RCC 7860 (cell line): ENCODE results near the gene GMPS.
"Not testable (repeated sequence)": the region's sequence is repeated elsewhere in the genome, so short reads cannot be mapped to it uniquely, and the experiment has no call there.

Source experiments
- DNase-seq: peaks from one replicate; pipeline ENCODE4 v3.0.0-alpha.2; 2015; ENCODE audit warnings: low spot score
- FAIRE-seq: peaks from 2 replicates; lab custom pipeline; 2012; peaks lifted over from hg19 to GRCh38; lab: Jason Lieb, UNC

Gene GMPS

DNA sequence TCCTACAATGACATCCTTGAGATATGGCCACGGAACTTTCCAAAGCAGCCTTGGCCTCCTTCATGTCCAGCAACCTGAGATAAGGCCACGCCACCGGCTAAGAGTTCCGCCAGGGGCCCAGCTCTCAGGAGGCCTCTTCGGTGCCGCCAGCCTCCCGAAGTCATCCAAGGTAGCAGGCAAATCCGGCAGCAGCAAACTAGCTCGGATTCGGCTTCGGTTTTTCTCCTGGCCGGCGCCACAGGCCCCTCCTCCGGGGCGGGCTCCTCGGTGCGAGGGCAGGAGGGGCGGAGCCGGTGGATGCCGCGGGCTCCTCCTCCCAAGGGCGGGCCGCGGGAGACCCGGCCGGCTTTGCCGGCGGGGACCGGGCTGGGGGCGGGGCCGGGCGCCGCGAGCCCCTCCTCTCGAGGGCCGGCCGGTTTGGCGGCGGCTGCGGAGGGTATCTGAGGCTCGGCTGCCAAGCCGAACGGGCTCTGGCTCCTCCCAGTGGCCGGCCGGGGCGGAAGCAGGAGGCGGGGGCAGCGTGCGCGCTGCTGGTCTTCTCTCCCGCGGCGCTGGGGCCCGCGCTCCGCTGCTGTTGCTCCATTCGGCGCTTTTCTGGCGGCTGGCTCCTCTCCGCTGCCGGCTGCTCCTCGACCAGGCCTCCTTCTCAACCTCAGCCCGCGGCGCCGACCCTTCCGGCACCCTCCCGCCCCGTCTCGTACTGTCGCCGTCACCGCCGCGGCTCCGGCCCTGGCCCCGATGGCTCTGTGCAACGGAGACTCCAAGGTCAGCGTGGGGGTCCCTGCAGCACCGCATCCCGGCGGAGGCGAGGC lies at the start of gene GMPS:
TSS of gene GMPS (plus strand) at position 518 of the 812 bp plus-strand sequence. CDS start at position 739, 221 bp downstream.
- FAIRE-seq = no peak

DNA sequence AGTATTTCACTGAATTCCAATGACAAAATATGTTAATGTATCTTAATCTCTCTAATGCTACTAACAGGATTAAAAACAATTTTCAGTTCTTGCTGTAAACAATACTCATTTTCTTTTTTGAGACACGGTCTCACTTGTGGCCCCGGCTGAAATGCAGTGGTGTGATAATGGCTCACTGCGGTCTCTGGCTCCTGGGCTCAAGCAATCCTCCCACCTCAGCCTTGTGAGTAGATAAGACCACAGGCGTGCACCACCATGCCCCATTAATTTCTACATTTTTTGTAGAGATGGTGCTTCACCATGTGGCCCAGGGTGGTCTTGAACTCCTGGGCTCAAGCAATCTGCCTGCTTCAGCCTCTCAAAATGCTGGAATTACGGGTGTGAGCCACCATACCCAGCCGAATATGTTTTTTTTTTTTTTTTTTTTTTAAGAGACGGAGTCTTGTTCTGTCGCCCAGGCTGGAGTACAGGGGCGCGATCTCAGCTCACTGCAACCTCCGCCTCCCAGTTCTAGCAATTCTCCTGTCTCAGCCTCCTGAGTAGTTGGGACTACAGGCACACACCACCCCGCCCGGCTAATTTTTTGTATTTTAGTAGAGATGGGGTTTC lies 41.9 kb upstream of the GMPS start:
- not testable (repeated sequence) for DNase-seq, FAIRE-seq

More for the DNA sequence above, at the start of gene GMPS:
- DNase-seq = peak; percentile 87

- no peak for FAIRE-seq
- no peak for DNase-seq
Observed at GRCh38 chr3:155835341-155836071, 34.9 kb upstream of the GMPS start.

DNA sequence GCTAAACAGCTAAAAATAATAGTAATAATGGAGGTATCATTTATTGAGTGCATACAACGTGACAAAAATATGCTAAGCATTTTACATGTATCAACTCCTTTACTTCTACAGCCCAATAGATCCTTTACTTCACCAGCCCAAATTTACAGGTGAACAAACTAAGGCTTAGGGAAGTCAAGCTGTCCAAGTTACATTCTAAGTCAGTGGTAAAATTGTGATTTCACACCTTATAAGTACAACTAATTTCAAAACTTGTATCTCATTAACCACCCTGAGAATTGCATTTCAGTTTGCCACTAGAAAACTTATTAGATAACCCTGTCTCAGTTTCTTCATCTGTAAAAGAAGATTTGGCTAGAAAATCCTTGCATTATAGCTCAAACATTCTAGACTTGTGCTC lies 26.9 kb upstream of the GMPS start:
- no peak for DNase-seq
- FAIRE-seq = no peak

- DNase-seq (no peak), FAIRE-seq (no peak)
Observed at GRCh38 chr3:155846119-155846518, 24.3 kb upstream of the GMPS start.

GRCh38 chr3:155847993-155848392 lies 22.5 kb upstream of the GMPS start:
- no peak for FAIRE-seq

GRCh38 chr3:155849404-155849803 lies 21.0 kb upstream of the GMPS start:
- not testable (repeated sequence) for DNase-seq, FAIRE-seq

More at GRCh38 chr3:155847993-155848392, 22.5 kb upstream of the GMPS start:
- DNase-seq = no peak

DNA sequence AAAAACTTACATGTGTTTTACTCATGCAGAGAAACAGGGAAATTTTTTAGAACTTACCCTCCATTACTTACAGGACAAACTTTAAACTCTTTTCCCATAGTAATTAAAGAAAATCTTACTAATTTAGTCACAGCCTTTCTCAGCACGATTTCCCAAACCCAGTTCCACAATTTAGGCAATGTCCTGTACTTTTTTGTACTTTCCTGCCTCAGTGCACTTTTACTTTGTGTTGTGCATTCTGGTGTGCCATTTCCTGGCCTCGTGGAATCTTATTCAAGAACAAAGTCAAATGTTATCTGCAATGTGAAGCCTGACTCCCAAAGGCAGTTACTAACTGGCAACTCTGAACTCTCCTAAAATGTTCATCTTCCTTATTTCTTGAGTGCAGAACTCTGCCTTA lies 18.1 kb upstream of the GMPS start:
- DNase-seq = no peak
- FAIRE-seq = no peak

DNA sequence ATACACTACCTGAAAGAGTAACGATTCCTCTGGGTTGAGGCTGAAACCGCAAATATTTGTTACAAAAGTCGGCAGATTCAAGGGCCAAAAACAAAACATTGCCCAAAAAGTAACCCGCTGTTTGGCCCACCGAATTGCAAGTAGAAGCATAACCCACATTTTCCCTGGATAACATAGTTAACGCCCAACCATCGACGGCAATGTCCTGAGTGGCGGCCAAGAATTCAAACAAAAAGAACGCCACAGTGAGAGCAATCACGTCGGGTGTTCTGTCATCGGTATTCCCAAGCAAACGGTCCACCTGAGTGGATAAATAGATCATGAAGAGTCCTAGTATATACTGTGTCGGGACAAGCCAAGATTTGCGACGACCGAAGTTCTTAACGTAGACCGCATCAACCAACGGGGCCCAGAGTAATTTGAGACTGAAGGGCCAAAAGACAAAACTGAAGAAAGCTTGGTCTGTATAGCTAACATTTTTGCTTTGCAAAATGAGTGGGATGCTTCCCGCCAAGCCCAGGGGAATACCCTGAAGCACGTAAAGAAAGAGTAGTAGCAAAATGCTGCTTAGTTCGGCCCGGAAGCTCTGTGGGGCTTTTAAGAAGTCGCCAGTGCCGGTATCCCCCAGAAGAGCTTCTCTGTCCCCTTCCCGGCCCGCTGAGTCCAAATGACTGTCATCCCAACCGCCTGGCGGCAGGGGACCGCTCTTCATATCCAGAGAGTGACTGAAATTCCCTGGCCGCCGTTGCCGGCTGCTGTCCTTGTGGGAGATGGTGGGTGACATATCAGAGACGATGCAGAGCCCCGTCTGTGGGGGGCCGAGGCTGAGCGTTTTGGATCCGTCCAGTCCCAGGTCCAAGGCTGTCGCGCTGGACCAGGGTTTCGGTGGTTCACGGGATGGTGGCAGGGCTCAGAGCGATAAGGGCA lies 17.0 kb upstream of the GMPS start:
- FAIRE-seq = no peak
- DNase-seq = no peak

DNA sequence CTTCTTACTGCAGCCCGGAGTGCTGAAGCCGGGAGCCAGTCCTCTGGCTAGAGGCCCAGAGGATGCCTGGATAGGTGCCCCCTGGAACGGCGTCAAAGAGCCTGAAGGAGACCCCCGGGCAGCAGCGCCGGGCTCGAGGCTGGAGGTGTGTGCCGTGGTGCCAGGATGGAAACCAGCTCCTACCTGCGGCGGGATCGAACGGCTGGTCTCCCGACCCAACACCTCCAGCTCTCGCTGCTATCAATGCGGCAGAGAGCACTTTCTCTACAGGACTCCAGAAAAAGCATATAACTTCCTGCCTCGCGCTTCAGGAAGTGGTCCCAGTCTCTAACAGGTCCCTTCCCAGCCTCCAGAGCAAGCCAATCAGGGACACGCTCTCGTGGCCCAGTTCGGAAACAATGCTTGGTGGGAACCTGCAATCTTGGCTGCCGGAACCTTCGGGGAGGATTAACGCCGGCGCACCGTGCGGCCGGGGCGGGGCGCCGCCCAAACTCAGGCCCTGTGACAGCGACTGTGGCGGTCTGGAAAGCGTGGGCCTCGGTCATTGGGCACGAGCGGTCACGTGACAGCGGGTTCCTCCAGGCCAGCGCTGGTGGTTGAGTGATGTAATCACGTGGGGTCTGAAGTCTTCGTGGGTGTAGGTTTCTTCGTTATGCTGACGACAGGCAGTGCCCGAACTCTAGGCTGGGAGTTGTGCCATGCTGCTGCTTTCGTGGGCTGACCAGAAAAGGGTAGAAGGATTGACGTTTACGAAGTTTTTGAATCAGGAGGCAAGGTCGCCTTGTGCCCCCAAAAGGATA lies 16.1 kb upstream of the GMPS start, which contains the start of gene SLC33A1:
TSS of gene SLC33A1 (minus strand) at position 287 of the 800 bp plus-strand sequence. CDS start 430 bp downstream, outside the sequence.
- FAIRE-seq = peak; percentile 85

GRCh38 chr3:155859859-155860258 lies 10.6 kb upstream of the GMPS start:
- no peak for DNase-seq
- no peak for FAIRE-seq

More for the DNA sequence above, 16.1 kb upstream of the GMPS start, which contains the start of gene SLC33A1:
- peak; percentile 99 for DNase-seq

- FAIRE-seq, DNase-seq: not testable (repeated sequence)
Observed at GRCh38 chr3:155860424-155860823, 10.0 kb upstream of the GMPS start.

- FAIRE-seq = no peak
Observed at GRCh38 chr3:155861476-155862183, 8.8 kb upstream of the GMPS start.

GRCh38 chr3:155862290-155862982 lies 8.0 kb upstream of the GMPS start:
- not testable (repeated sequence) for FAIRE-seq
- peak; percentile 72 for DNase-seq

More at GRCh38 chr3:155861476-155862183, 8.8 kb upstream of the GMPS start:
- no peak for DNase-seq

GRCh38 chr3:155863072-155863784 lies 7.2 kb upstream of the GMPS start:
- DNase-seq = no peak
- FAIRE-seq = no peak

- FAIRE-seq = no peak
- no peak for DNase-seq
Observed at GRCh38 chr3:155869691-155870090, 759 bp upstream of the GMPS start.

DNA sequence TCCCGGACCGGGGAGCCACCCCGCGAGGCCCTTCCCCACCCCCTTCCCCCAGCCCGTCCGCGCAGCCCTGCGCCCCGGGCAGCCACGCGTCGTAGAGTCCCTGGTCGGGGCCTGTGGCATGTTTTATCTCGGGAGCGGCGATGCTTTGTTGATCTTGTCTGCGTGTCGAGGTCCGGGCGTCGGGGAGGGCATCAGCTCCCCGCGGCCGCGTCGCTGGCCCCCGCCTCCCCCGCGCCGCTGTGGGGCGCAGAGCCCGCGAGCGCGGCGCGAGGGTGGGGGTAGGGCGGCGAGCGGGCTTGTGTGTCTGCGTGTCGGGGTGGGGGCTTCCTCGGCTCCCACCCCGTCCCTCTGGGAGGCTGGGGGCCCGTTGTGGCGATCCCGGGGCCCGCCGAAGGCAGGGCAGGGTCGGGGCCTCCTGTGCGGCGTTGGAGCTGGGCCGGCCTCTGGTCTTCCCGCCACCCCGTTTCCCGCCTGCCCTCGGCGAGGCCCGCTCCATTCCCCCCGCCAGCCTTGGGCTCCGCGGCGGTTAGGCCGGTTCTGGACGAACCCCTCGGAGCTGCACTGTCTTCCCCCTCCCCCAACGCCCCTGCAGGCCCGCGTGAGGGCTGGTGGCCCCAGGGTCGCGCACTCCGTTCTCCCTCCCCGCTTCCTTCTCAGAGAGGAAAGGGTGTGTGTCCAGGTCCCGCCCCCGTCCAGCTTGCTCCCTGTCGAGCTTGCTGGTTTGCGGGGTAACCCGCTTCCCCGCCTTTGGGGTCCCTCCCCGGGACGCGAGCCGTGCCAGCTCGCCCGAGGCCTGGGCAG lies 695 bp downstream of the GMPS start:
- no peak for FAIRE-seq

More for the DNA sequence above, 695 bp downstream of the GMPS start:
- DNase-seq = no peak
